Camera-type eye (tissue), 1 donor: ENCODE results near the gene CD200R1L. TPM values are rescaled to one million over a fixed set of nuclear protein-coding genes. Genes with fewer than 3 reads are reported as not detected.

Experiments used
- total RNA-seq: library from RNA; depleted of rRNA; stranded (reverse); fragments of >200 nt; gene quantifications from one replicate; pipeline ENCODE4 v1.2.3, GENCODE V29; 2014

Gene CD200R1L, protein sequence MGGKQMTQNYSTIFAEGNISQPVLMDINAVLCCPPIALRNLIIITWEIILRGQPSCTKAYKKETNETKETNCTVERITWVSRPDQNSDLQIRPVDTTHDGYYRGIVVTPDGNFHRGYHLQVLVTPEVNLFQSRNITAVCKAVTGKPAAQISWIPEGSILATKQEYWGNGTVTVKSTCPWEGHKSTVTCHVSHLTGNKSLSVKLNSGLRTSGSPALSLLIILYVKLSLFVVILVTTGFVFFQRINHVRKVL
- not detected for total RNA-seq

DNA sequence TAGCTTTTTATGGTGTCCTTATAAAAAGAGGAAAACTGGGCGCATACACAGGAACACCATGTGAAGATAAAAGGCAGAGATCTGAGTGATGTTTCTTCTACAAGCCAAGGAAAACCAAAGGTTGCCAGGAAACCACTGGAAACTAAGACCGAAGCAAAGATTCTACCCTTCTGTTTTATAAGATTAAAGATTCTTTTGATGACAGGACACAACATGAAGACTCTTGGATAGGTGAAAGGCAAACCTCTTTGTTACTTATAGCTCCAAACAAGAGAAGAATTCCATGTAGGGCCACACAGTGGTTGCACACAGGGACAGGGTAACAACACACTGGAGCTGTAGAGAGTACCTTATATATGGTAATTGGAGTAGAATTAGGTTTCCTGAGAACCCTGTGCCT lies at the start of gene CD200R1L:
TSS of gene CD200R1L (minus strand) at position 101 of the 400 bp plus-strand sequence. CDS start 17,497 bp downstream, outside the sequence.

Other genes starting within 250 kb of the CD200R1L start
- 43.5 TPM for gene CCDC80, start 205.7 kb downstream of the CD200R1L start, total RNA-seq
- 2.0 TPM for gene CD200R1, start 128.2 kb upstream of the CD200R1L start, total RNA-seq
- 23.4 TPM for gene GTPBP8, start 144.1 kb upstream of the CD200R1L start, total RNA-seq